Measurements from ENCODE around the gene ZMYND11. TPM values are rescaled to one million over a fixed set of nuclear protein-coding genes. Genes with fewer than 3 reads are reported as not detected.
"Not testable (repeated sequence)": the region's sequence is repeated elsewhere in the genome, so short reads cannot be mapped to it uniquely, and the experiment has no call there.

The ZMYND11 gene
- polyA plus RNA-seq, 2 of the 4 experiments (the other 2 are of a cell fraction): 47.7 to 99.7 TPM

DNA sequence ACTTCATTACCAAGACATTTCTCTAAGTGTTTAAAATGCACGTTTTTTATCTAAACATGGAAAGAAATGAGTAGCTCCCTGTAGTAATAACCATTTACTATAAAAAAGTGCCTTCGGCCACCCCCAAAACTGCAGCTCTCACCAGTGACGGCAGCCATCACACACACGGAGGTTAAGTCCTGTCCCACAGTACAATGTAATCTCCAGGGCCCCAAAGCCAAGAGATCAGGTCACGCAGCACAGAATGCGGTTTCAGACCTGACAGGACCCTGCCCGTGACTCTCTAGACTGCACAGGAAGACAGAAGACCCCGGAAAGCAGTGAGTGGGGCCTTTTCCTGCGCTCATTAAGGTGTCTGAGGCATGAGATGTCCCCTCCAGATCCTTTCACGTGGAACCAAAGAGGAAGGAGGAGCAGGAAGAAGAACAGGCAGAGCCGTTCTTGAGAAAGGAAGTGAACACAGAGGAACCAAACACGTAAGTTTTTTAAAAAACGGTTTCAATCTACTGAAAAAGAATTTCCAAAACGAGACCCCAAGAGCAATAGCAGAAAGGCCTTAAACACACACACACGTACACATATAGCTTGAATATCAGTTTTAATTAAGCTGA is 125.7 kb downstream of the ZMYND11 start:
- ChIA-PET POLR2A (no interaction called here), CTCF (no interaction called here)
- FAIRE-seq: no peak
- TF ChIP-seq SREBF2 (IDR thresholded peaks at IDR 0.05) (no peak), ZC3H11A (IDR thresholded peaks at IDR 0.05) (no peak), RARB (CRISPR knock-in tag; IDR thresholded peaks at IDR 0.05) (no peak), HEYL (CRISPR knock-in tag; IDR thresholded peaks at IDR 0.05) (no peak), SMC3 (IDR thresholded peaks at IDR 0.05) (no peak), TFCP2L1 (CRISPR knock-in tag; IDR thresholded peaks at IDR 0.05) (no peak), HOXB13 (CRISPR knock-in tag; IDR thresholded peaks at IDR 0.05; ENCODE audit: low read depth) (no peak)
- TF ChIP-seq, protein P1, sequence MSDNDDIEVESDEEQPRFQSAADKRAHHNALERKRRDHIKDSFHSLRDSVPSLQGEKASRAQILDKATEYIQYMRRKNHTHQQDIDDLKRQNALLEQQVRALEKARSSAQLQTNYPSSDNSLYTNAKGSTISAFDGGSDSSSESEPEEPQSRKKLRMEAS (IDR thresholded peaks at IDR 0.05): no peak
- no peak for DNase-seq (ENCODE audit: low read depth in 1 of 2, low spot score in 1 of 2)
- ATAC-seq: no peak
- Histone ChIP-seq H3K27ac (no peak overlapping the region), H3K4me3 (no peak overlapping the region), H3K4me2 (no peak overlapping the region), H3K9me3 (no peaks in the 10 kb centered on the region), H3K4me1 (peaks cover 5% of the 10 kb centered on the region; the same call in 2 of the 3 replicates)
- WGBS (ENCODE audit: missing lambda C conversion rate): 81% methylated on average over 14 of the region's 15 CpGs

DNA sequence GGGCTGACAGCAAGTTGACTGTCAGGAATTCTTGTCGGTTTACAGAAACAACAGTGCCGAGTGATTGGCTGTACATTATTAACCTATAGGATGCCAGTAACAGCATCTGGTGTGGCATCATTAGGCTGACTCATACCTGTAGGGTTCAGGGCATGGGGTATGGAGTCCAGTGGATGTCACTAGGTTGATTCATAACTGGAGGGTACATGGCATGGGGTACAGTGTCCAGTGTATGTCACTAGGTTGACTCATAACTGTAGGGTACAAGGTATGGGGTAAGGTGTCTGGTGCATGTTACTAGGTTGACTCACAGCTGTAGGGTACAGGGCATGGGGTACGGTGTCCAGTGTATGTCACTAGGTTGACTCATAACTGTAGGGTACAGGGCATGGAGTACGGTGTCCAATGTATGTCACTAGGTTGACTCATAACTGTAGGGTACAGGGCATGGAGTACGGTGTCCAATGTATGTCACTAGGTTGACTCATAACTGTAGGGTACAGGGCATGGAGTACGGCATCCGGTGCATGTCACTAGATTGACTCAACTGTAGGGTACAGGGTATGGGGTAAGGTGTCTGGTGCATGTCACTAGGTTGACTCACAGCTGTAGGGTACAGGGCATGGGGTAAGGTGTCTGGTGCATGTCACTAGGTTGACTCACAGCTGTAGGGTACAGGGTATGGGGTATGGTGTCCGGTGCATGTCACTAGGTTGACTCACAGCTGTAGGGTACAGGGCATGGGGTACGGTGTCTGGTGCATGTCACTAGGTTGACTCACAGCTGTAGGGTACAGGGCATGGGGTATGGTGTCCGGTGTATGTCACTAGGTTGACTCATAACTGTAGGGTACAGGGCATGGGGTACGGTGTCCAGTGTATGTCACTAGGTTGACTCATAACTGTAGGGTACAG is 129.2 kb downstream of the ZMYND11 start:
- H3K4me3 ChIP-seq, FAIRE-seq, CTCF ChIA-PET, H3K9me3 ChIP-seq, H3K4me2 ChIP-seq, POLR2A ChIA-PET: not testable (repeated sequence)
- peak overlapping the region in 1 of 2 experiments; percentile 55; a peak in 1 of 6 replicates for H3K27ac ChIP-seq
- ATAC-seq: 0 out of 6 replicates have a peak, but pooled peaks of 1 of the 2 experiments have one; percentile 60
- WGBS (ENCODE audit: missing lambda C conversion rate): 56% methylated on average over 7 of the region's 11 CpGs
- peaks cover 16% of the 10 kb centered on the region for H3K4me1 ChIP-seq
- peak in 1 of 2 experiments; percentile 4 for DNase-seq (ENCODE audit: low read depth in 1 of 2, low spot score in 1 of 2)

DNA sequence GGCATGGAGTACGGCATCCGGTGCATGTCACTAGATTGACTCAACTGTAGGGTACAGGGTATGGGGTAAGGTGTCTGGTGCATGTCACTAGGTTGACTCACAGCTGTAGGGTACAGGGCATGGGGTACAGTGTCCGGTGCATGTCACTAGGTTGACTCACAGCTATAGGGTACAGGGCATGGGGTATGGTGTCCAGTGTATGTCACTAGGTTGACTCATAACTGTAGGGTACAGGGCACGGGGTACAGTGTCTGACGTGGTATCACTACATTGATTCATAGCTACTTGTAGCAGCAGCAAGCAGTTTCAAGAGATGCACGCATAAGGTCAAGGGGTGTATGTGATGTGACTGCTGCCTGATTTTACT is 129.8 kb downstream of the ZMYND11 start:
- POLR2A ChIA-PET; DNase-seq (ENCODE audit: low read depth in 1 of 2, low spot score in 1 of 2); FAIRE-seq: not testable (repeated sequence)

DNA sequence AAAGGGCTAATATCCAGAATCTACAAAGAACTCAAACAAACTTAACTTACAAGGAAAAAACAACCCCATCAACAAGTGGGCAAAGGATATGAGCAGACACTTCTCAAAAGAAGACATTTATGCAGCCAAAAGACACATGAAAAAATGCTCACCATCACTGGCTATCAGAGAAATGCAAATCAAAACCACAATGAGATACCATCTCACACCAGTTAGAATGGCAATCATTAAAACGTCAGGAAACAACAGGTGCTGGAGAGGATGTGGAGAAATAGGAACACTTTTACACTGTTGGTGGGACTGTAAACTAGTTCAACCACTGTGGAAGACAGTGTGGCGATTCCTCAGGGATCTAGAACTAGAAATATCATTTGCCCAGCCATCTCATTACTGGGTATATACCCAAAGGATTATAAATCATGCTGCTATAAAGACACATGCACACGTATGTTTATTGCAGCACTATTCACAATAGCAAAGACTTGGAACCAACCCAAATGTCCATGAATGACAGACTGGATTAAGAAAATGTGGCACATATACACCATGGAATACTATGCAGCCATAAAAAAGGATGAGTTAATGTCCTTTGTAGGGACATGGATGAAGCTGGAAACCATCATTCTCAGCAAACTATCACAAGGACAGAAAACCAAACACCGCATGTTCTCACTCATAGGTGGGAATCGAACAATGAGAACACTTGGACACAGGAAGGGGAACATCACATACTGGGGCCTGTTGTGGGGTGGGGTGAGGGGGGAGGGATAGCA is 130.7 kb downstream of the ZMYND11 start:
- FAIRE-seq; ATAC-seq; POLR2A ChIA-PET; H3K4me3 ChIP-seq; H3K9me3 ChIP-seq; H3K4me2 ChIP-seq; DNase-seq (ENCODE audit: low read depth in 1 of 2, low spot score in 1 of 2); H3K27ac ChIP-seq; CTCF ChIA-PET: not testable (repeated sequence)
- WGBS (ENCODE audit: missing lambda C conversion rate): 80% methylated on average over 5 of the region's 5 CpGs
- peaks cover 16% of the 10 kb centered on the region for H3K4me1 ChIP-seq

More for the DNA sequence above, 129.8 kb downstream of the ZMYND11 start:
- 55% methylated on average over 5 of the region's 6 CpGs for WGBS (ENCODE audit: missing lambda C conversion rate)
- H3K4me1 ChIP-seq: peaks cover 16% of the 10 kb centered on the region
- H3K9me3 ChIP-seq, H3K4me2 ChIP-seq, CTCF ChIA-PET, H3K4me3 ChIP-seq: not testable (repeated sequence)
- peak in 1 of 2 experiments; percentile 68; a peak in 2 of 6 replicates for ATAC-seq
- H3K27ac ChIP-seq: peak overlapping the region in 1 of 2 experiments; percentile 52; a peak in 1 of 6 replicates

DNA sequence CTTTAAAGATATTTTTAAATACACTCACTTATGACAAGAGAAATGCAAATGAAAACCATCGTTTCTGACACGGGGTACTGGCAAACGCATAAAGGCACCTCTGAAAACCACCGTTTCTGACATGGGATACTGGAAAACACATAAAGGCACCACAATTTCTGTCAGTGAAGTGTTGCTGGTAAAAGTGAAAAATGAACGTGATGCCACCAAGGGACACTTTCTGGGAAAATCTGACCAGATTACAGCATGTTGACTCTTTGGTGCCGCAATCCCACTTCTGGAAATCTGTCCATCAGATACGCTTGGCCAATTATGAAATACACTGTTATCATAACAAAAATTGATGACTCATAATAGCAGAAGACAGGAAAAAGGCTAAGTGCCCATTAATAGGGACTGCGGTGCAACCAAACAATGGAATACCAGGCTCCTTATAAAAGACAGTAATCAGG is 131.7 kb downstream of the ZMYND11 start:
- peak overlapping the region; percentile 42 for H3K4me2 ChIP-seq
- ATAC-seq (peak in 1 of 2 experiments; percentile 48; a peak in 3 of 6 replicates), DNase-seq (ENCODE audit: low read depth in 1 of 2, low spot score in 1 of 2) (peak in 1 of 2 experiments; percentile 34), FAIRE-seq (no peak)
- no peaks in the 10 kb centered on the region for H3K9me3 ChIP-seq
- peaks cover 16% of the 10 kb centered on the region for H3K4me1 ChIP-seq
- WGBS (ENCODE audit: missing lambda C conversion rate): 38% methylated on average over 8 of the region's 8 CpGs
- no peak overlapping the region for H3K4me3 ChIP-seq
- ChIA-PET POLR2A (no interaction called here), CTCF (interaction anchor here (1.8 kb wide), 1 partner anchor 9 kb away, joined by 5 read pairs; no protein-coding TSS in a partner anchor)
- H3K27ac ChIP-seq: peak overlapping the region in 1 of 2 experiments; percentile 33; a peak in 1 of 6 replicates
- 0 out of 2 replicates have a peak, but pooled peaks have one; percentile 17 for TF ChIP-seq JUNB (IDR thresholded peaks at IDR 0.05)
- TF ChIP-seq, protein P2, sequence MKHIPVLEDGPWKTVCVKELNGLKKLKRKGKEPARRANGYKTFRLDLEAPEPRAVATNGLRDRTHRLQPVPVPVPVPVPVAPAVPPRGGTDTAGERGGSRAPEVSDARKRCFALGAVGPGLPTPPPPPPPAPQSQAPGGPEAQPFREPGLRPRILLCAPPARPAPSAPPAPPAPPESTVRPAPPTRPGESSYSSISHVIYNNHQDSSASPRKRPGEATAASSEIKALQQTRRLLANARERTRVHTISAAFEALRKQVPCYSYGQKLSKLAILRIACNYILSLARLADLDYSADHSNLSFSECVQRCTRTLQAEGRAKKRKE (CRISPR knock-in tag; IDR thresholded peaks at IDR 0.05; ENCODE audit: low read depth): no peak
- TF ChIP-seq PHF8 (IDR thresholded peaks at IDR 0.05; ENCODE audit: borderline replicate concordance, low read depth): no peak
- no peak for TF ChIP-seq CBX8 (IDR thresholded peaks at IDR 0.05)
- no peak for TF ChIP-seq ZC3H11A (IDR thresholded peaks at IDR 0.05)
- TF ChIP-seq NR3C1 (IDR thresholded peaks at IDR 0.05): no peak
- TF ChIP-seq POLR2AphosphoS2 (conservative IDR thresholded peaks at IDR 0.05; ENCODE audit: low read length): no peak
- peak; percentile 58 to 59 for TF ChIP-seq CEBPB (IDR thresholded peaks at IDR 0.05)
- no peak for TF ChIP-seq RCOR1 (IDR thresholded peaks at IDR 0.05; ENCODE audit: low read depth, low read length)
- TF ChIP-seq HOXB5 (CRISPR knock-in tag; IDR thresholded peaks at IDR 0.05): no peak
- TF ChIP-seq MAFK (IDR thresholded peaks at IDR 0.05; ENCODE audit: partially characterized antibody): peak; percentile 74
- no peak for TF ChIP-seq TP53 (CRISPR knock-in tag; IDR thresholded peaks at IDR 0.05)
- TF ChIP-seq CBX2 (IDR thresholded peaks at IDR 0.05; ENCODE audit: borderline replicate concordance, low read depth): no peak
- TF ChIP-seq KDM1A (IDR thresholded peaks at IDR 0.05; ENCODE audit: low read depth): no peak
- TF ChIP-seq, protein P3, sequence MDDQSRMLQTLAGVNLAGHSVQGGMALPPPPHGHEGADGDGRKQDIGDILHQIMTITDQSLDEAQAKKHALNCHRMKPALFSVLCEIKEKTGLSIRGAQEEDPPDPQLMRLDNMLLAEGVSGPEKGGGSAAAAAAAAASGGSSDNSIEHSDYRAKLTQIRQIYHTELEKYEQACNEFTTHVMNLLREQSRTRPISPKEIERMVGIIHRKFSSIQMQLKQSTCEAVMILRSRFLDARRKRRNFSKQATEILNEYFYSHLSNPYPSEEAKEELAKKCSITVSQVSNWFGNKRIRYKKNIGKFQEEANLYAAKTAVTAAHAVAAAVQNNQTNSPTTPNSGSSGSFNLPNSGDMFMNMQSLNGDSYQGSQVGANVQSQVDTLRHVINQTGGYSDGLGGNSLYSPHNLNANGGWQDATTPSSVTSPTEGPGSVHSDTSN (IDR thresholded peaks at IDR 0.05): no peak
- TF ChIP-seq, protein P1 (IDR thresholded peaks at IDR 0.05): no peak
- TF ChIP-seq HOXB13 (CRISPR knock-in tag; IDR thresholded peaks at IDR 0.05; ENCODE audit: low read depth): no peak

Data from A549 (cell line).